H1 (cell line): ENCODE measurements around the gene STARD9. TPM values are rescaled to one million over a fixed set of nuclear protein-coding genes. Genes with fewer than 3 reads are reported as not detected.

ENCODE experiments used
- CTCF ChIA-PET: fragments of 300-600 bp; sonication (Branson Sonifier 250); formaldehyde crosslinking; loops from one replicate; lab custom pipeline; 2021; ENCODE audit not compliant: partially characterized antibody; lab: Charles Lee
- POLR2A ChIA-PET: fragments of 300-600 bp; sonication (Branson Sonifier 250); formaldehyde crosslinking; loops from one replicate; lab custom pipeline; 2021; ENCODE audit warnings: inconsistent platforms; ENCODE audit not compliant: partially characterized antibody; lab: Charles Lee
- DNase-seq, 2 experiments: peaks; one replicate each; pipeline versions ENCODE4 v3.0.0 to v3.0.0-alpha.2; 2010 to 2022; ENCODE audit warnings: low spot score in 2 of 2, low read depth in 1 of 2, mixed read lengths in 1 of 2
- FAIRE-seq: peaks from 2 replicates; lab custom pipeline; 2011; peaks lifted over from hg19 to GRCh38; lab: Jason Lieb, UNC
- H2AFZ ChIP-seq: 2 replicates; pipeline ENCODE4 v1.8.1; 2012; ENCODE audit warnings: low read length, inconsistent platforms
- H2AK5ac ChIP-seq: 2 replicates; pipeline ENCODE4 v1.6.1; 2013; ENCODE audit warnings: low read depth, low read length
- H2BK120ac ChIP-seq: replicated peaks from 2 replicates; pipeline ENCODE3; 2013; ENCODE audit warnings: low read depth, low read length, inconsistent platforms
- H2BK12ac ChIP-seq: 2 replicates; pipeline ENCODE4 v1.6.1; 2013; ENCODE audit warnings: low read depth, low read length
- H2BK15ac ChIP-seq: 2 replicates; pipeline ENCODE4 v1.6.1; 2013; ENCODE audit warnings: low read length
- H2BK20ac ChIP-seq: 2 replicates; pipeline ENCODE4 v1.6.1; 2013; ENCODE audit warnings: low read length
- H2BK5ac ChIP-seq: 2 replicates; pipeline ENCODE4 v1.6.1; 2013; ENCODE audit warnings: low read depth, low read length
- H3K14ac ChIP-seq: 2 replicates; pipeline ENCODE4 v1.6.1; 2013; ENCODE audit warnings: inconsistent platforms; ENCODE audit not compliant: insufficient read length
- H3K18ac ChIP-seq: 2 replicates; pipeline ENCODE4 v1.6.1; 2013; ENCODE audit warnings: low read length; ENCODE audit errors: extremely low read depth
- H3K23ac ChIP-seq: 2 replicates; pipeline ENCODE4 v1.6.1; 2013; ENCODE audit warnings: inconsistent platforms; ENCODE audit not compliant: insufficient read length
- H3K23me2 ChIP-seq: 2 replicates; pipeline ENCODE4 v1.6.1; 2013; ENCODE audit warnings: low read depth, low read length
- H3K27ac ChIP-seq: 2 replicates; pipeline ENCODE4 v1.6.1; 2011; ENCODE audit warnings: low read depth, low read length, inconsistent platforms
- H3K27me3 ChIP-seq, 4 experiments: replicated peaks in 1 of 4; 1 replicate in 1 of 4; 2 replicates in 3 of 4; pipeline versions ENCODE4 v1.6.1 to v1.8.1; 2011 to 2013; ENCODE audit warnings: low read length in 3 of 4, mild to moderate bottlenecking in 3 of 4, inconsistent platforms in 2 of 4, mixed read lengths in 2 of 4, moderate library complexity in 1 of 4; ENCODE audit not compliant: control insufficient read depth in 3 of 4, insufficient read depth in 3 of 4; ENCODE audit errors: extremely low read depth in 1 of 4
- H3K36me3 ChIP-seq, 4 experiments: 2 replicates each; pipeline versions ENCODE4 v1.6.1 to v1.8.1; 2011 to 2013; ENCODE audit warnings: mild to moderate bottlenecking in 4 of 4, low read length in 3 of 4, moderate library complexity in 2 of 4, control low read depth in 1 of 4, inconsistent platforms in 1 of 4; ENCODE audit not compliant: insufficient read depth in 4 of 4, control insufficient read depth in 2 of 4
- H3K4ac ChIP-seq: replicated peaks from 2 replicates; pipeline ENCODE3; 2013; ENCODE audit warnings: low read length, low read depth, mixed read lengths, inconsistent platforms; ENCODE audit not compliant: insufficient read length
- H3K4me1 ChIP-seq, 4 experiments: replicated peaks in 1 of 4; 1 replicate in 1 of 4; 2 replicates in 3 of 4; pipeline versions ENCODE4 v1.6.1 to v1.8.1; 2011 to 2013; ENCODE audit warnings: low read length in 3 of 4, inconsistent platforms in 2 of 4, mixed read lengths in 1 of 4; ENCODE audit not compliant: insufficient read depth in 4 of 4, control insufficient read depth in 3 of 4
- H3K4me2 ChIP-seq, 2 experiments: 2 replicates each; pipeline versions ENCODE4 v1.6.1 to v1.8.1; 2011 to 2013; ENCODE audit warnings: low read depth in 2 of 2, low read length in 2 of 2, control low read depth in 1 of 2, inconsistent platforms in 1 of 2, mild to moderate bottlenecking in 1 of 2; ENCODE audit not compliant: insufficient read depth in 1 of 2
- H3K4me3 ChIP-seq, 4 experiments: fragments of 200-600, 300-600 bp in 1 of 4; sonication (generic), shearing (Covaris generic), sonication (Bioruptor Twin) in 1 of 4; 2 replicates each; pipeline versions ENCODE4 v1.5.1 to v1.8.1; 2011 to 2016; ENCODE audit warnings: low read length in 4 of 4, low read depth in 3 of 4, control low read depth in 2 of 4, inconsistent platforms in 2 of 4, mild to moderate bottlenecking in 2 of 4, mixed read lengths in 1 of 4, moderate library complexity in 1 of 4; ENCODE audit not compliant: insufficient read depth in 2 of 4; ENCODE audit errors: extremely low read depth in 1 of 4
- H3K56ac ChIP-seq: replicated peaks from 2 replicates; pipeline ENCODE3; 2013; ENCODE audit warnings: low read depth, mild to moderate bottlenecking, mixed read lengths, low read length, inconsistent platforms; ENCODE audit not compliant: insufficient read length
- H3K79me1 ChIP-seq: 2 replicates; pipeline ENCODE4 v1.6.1; 2013; ENCODE audit warnings: low read depth, low read length, control low read depth
- H3K79me2 ChIP-seq, 2 experiments: 2 replicates each; pipeline versions ENCODE4 v1.6.1 to v1.8.1; 2012 to 2013; ENCODE audit warnings: low read length in 2 of 2, mild to moderate bottlenecking in 2 of 2, inconsistent platforms in 1 of 2; ENCODE audit not compliant: insufficient read depth in 2 of 2, control insufficient read depth in 1 of 2
- H3K9ac ChIP-seq, 4 experiments: replicated peaks in 1 of 4; 1 replicate in 1 of 4; 2 replicates in 3 of 4; pipeline versions ENCODE4 v1.6.1 to v1.8.1; 2011 to 2013; ENCODE audit warnings: low read depth in 3 of 4, low read length in 3 of 4, control low read depth in 2 of 4, mild to moderate bottlenecking in 2 of 4, moderate library complexity in 2 of 4, inconsistent platforms in 1 of 4; ENCODE audit errors: extremely low read depth in 1 of 4
- H3K9me3 ChIP-seq, 2 experiments: 2 replicates each; pipeline versions ENCODE4 v1.6.1 to v1.8.1; 2012 to 2013; ENCODE audit warnings: mild to moderate bottlenecking in 2 of 2, moderate library complexity in 2 of 2, control low read depth in 1 of 2, inconsistent platforms in 1 of 2, low read depth in 1 of 2, low read length in 1 of 2, mixed read lengths in 1 of 2; ENCODE audit not compliant: insufficient read depth in 2 of 2
- H4K20me1 ChIP-seq, 2 experiments: replicated peaks in 1 of 2; 2 replicates each; pipeline versions ENCODE3 to v1.8.1; 2011 to 2013; ENCODE audit warnings: inconsistent platforms in 2 of 2, low read length in 2 of 2, mild to moderate bottlenecking in 1 of 2; ENCODE audit not compliant: insufficient read depth in 2 of 2, control insufficient read depth in 1 of 2
- H4K5ac ChIP-seq: 2 replicates; pipeline ENCODE4 v1.6.1; 2013; ENCODE audit warnings: low read length, low read depth, mixed read lengths, inconsistent platforms; ENCODE audit not compliant: insufficient read length
- H4K8ac ChIP-seq: 2 replicates; pipeline ENCODE4 v1.8.0; 2013; ENCODE audit warnings: mild to moderate bottlenecking, moderate library complexity, low read length, inconsistent platforms; ENCODE audit not compliant: insufficient read depth; ENCODE audit errors: extremely low read depth
- H4K91ac ChIP-seq: replicated peaks from 2 replicates; pipeline ENCODE3; 2013; ENCODE audit warnings: low read length, mixed read lengths, inconsistent platforms; ENCODE audit not compliant: insufficient read length
- CHD1 ChIP-seq: IDR thresholded peaks from 2 replicates; pipeline ENCODE4 v1.6.1; 2012; ENCODE audit warnings: low read depth, low read length, improper control_type of control experiment
- EGR1 ChIP-seq: IDR thresholded peaks from 2 replicates; pipeline ENCODE4 v1.6.1; 2011; ENCODE audit warnings: low read depth, low read length, borderline replicate concordance
- EP300 ChIP-seq, 2 experiments: IDR thresholded peaks; 1 replicate in 1 of 2; 2 replicates in 1 of 2; pipeline ENCODE4 v1.6.1; 2011 to 2012; ENCODE audit warnings: low read depth in 2 of 2, low read length in 2 of 2, mild to moderate bottlenecking in 2 of 2, borderline replicate concordance in 1 of 2, inconsistent platforms in 1 of 2, moderate library complexity in 1 of 2
- POU5F1 ChIP-seq: IDR thresholded peaks from 2 replicates; pipeline ENCODE4 v1.6.1; 2011; ENCODE audit warnings: low read depth, mild to moderate bottlenecking, low read length, moderate library complexity
- SP1 ChIP-seq: IDR thresholded peaks from 2 replicates; pipeline ENCODE4 v1.6.1; 2011; ENCODE audit warnings: low read depth, low read length
- SRF ChIP-seq: IDR thresholded peaks from 2 replicates; pipeline ENCODE4 v1.6.1; 2011; ENCODE audit warnings: mild to moderate bottlenecking, low read depth, low read length, moderate library complexity
- SUZ12 ChIP-seq: fragments of 200-600 bp; sonication (generic); IDR thresholded peaks from 2 replicates; pipeline ENCODE4 v1.6.1; 2012; ENCODE audit warnings: mild to moderate bottlenecking, inconsistent platforms, low read length, moderate library complexity, mixed read lengths
- WGBS, 2 experiments: shearing (Covaris generic) in 1 of 2; methylation state at CpG; one replicate each; pipeline versions ENCODE4 v1.1.6 to v1.1.7; 2013 to 2015; ENCODE audit warnings: low lambda C conversion rate in 2 of 2, mixed read lengths in 2 of 2, inconsistent platforms in 1 of 2, low coverage in 1 of 2, missing lambda C conversion rate in 1 of 2; ENCODE audit not compliant: insufficient replicate concordance in 2 of 2, insufficient coverage in 1 of 2, insufficient read length in 1 of 2; ENCODE audit errors: extremely low coverage in 1 of 2, missing lambda C conversion rate in 1 of 2; 5-methylcytosine and 5-hydroxymethylcytosine counted together
- polyA plus RNA-seq, 7 experiments: library from polyadenylated mRNA; depleted of rRNA in 3 of 7; stranded (reverse) in 5 of 7; unstranded in 2 of 7; fragments of >200 nt in 5 of 7; fragments of 200-250 nt in 2 of 7; gene quantifications; 1 replicate in 5 of 7; 2 replicates in 1 of 7; 4 replicates in 1 of 7; pipeline versions ENCODE4 v1.2.1 to v1.2.3, GENCODE V29; 2011 to 2013; ENCODE audit warnings: missing spikeins in 2 of 7, mixed read lengths in 2 of 7
- total RNA-seq: library from RNA; stranded (reverse); fragmentation: NEBNext Ultra II Directional; extraction: Animal tissue kit (Norgen Biotek cat#: 25700); gene quantifications from 2 replicates; pipeline ENCODE4 v1.2.1, GENCODE V29; 2021
- TF ChIP-seq, protein P1 (sequence below): IDR thresholded peaks from 2 replicates; pipeline ENCODE4 v1.6.1; 2012; ENCODE audit warnings: inconsistent platforms

The STARD9 gene
- total and polyA plus RNA-seq, 2 of the 8 experiments (the other 6 are each of a cell fraction or from before 2014, with no cell fraction given): 2.8 to 7.0 TPM

DNA sequence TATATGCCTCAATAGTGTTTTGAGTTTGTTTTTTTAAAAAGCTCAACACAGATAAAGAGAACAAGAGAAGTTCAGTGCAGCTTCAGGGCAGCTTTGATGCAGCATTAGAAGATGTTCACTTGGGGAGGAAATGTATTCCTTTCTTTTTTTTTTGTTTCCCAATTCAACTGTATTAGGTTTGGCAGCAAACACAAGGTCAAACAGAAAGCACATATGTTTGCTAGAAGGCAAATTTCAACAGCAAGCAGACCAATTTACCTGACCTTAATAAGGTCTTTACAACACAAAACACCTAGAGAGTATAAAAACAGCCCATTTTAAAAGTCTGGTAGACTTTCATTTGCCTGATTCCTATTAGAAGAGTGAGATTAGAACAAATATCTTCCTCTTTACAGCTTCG is 168.8 kb downstream of the STARD9 start:
- H3K23me2 ChIP-seq: no peaks in the 10 kb centered on the region
- H3K56ac ChIP-seq: no peak overlapping the region
- no peak overlapping the region for H2BK12ac ChIP-seq
- no peaks in the 10 kb centered on the region for H3K79me2 ChIP-seq
- no peaks in the 10 kb centered on the region for H3K9me3 ChIP-seq
- H4K91ac ChIP-seq: no peak overlapping the region
- no peak overlapping the region for H3K4ac ChIP-seq
- no peak overlapping the region for H2BK120ac ChIP-seq
- WGBS, 2 experiments: 79% methylated on average over 1 of the region's 1 CpG; no CpG with 5 or more reads in 1 of the 2 experiments
- CTCF ChIA-PET: interaction anchor here (0.7 to 1.6 kb wide), 2 partner anchors 9 to 182 kb away, joined by 3 to 8 read pairs; no protein-coding TSS in a partner anchor
- H2BK20ac ChIP-seq: no peak overlapping the region
- FAIRE-seq: no peak
- TF ChIP-seq, protein P1, sequence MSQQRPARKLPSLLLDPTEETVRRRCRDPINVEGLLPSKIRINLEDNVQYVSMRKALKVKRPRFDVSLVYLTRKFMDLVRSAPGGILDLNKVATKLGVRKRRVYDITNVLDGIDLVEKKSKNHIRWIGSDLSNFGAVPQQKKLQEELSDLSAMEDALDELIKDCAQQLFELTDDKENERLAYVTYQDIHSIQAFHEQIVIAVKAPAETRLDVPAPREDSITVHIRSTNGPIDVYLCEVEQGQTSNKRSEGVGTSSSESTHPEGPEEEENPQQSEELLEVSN: no peak
- no peak for TF ChIP-seq POU5F1
- TF ChIP-seq SUZ12: no peak
- TF ChIP-seq EP300 (IDR thresholded peaks at IDR 0.05; ENCODE audit: borderline replicate concordance in 1 of 2, low read depth in 2 of 2, low read length in 2 of 2): no peak
- TF ChIP-seq EGR1: no peak
- TF ChIP-seq SRF: no peak
- TF ChIP-seq SP1: no peak
- no peak for TF ChIP-seq CHD1
- no peak overlapping the region for H4K8ac ChIP-seq
- H3K4me3 ChIP-seq: no peak overlapping the region
- H3K27me3 ChIP-seq: no peaks in the 10 kb centered on the region
- H2AFZ ChIP-seq: no peak overlapping the region
- peaks cover 0 to 4% (median 0%) of the 10 kb centered on the region in 4 experiments; a peak in 1 of 8 replicates for H3K36me3 ChIP-seq
- H3K27ac ChIP-seq: no peak overlapping the region
- 0 out of 7 replicates have a peak, but pooled peaks cover 0 to 2% (median 0%) of the 10 kb centered on the region in 4 experiments for H3K4me1 ChIP-seq
- H3K4me2 ChIP-seq: no peak overlapping the region
- H2BK5ac ChIP-seq: no peak overlapping the region
- H4K20me1 ChIP-seq: no peaks in the 10 kb centered on the region
- no peak overlapping the region for H4K5ac ChIP-seq
- H3K23ac ChIP-seq: no peak overlapping the region
- H3K79me1 ChIP-seq: no peaks in the 10 kb centered on the region
- no peak for DNase-seq
- no peak overlapping the region for H3K9ac ChIP-seq
- no peak overlapping the region for H2BK15ac ChIP-seq
- no peak overlapping the region for H3K18ac ChIP-seq
- no peak overlapping the region for H3K14ac ChIP-seq
- H2AK5ac ChIP-seq: no peak overlapping the region
- POLR2A ChIA-PET: no interaction called here
